GM18870 (cell line): ENCODE results near the gene SYDE2.
A peak's percentile ranks its signal among the peaks of the same experiment; 100 is the strongest.
"Not testable (repeated sequence)": the region's sequence is repeated elsewhere in the genome, so short reads cannot be mapped to it uniquely, and the experiment has no call there.

ENCODE experiments used
- ATAC-seq: cut with Tn5 transposase; IDR thresholded peaks from one replicate; pipeline ENCODE4 v1.9.1; 2021; ENCODE audit warnings: moderate library complexity; ENCODE audit not compliant: unreplicated experiment

The SYDE2 gene, protein sequence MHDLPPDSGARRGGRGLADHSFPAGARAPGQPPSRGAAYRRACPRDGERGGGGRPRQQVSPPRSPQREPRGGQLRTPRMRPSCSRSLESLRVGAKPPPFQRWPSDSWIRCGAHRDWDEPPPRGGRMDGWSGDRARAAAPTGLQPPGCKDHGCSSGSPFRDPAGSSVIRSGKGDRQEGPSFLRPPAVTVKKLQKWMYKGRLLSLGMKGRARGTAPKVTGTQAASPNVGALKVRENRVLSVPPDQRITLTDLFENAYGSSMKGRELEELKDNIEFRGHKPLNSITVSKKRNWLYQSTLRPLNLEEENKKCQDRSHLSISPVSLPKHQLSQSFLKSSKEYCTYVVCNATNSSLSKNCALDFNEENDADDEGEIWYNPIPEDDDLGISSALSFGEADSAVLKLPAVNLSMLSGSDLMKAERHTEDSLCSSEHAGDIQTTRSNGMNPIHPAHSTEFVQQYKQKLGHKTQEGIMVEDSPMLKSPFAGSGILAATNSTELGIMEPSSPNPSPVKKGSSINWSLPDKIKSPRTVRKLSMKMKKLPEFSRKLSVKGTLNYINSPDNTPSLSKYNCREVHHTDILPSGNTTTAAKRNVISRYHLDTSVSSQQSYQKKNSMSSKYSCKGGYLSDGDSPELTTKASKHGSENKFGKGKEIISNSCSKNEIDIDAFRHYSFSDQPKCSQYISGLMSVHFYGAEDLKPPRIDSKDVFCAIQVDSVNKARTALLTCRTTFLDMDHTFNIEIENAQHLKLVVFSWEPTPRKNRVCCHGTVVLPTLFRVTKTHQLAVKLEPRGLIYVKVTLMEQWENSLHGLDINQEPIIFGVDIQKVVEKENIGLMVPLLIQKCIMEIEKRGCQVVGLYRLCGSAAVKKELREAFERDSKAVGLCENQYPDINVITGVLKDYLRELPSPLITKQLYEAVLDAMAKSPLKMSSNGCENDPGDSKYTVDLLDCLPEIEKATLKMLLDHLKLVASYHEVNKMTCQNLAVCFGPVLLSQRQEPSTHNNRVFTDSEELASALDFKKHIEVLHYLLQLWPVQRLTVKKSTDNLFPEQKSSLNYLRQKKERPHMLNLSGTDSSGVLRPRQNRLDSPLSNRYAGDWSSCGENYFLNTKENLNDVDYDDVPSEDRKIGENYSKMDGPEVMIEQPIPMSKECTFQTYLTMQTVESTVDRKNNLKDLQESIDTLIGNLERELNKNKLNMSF

DNA sequence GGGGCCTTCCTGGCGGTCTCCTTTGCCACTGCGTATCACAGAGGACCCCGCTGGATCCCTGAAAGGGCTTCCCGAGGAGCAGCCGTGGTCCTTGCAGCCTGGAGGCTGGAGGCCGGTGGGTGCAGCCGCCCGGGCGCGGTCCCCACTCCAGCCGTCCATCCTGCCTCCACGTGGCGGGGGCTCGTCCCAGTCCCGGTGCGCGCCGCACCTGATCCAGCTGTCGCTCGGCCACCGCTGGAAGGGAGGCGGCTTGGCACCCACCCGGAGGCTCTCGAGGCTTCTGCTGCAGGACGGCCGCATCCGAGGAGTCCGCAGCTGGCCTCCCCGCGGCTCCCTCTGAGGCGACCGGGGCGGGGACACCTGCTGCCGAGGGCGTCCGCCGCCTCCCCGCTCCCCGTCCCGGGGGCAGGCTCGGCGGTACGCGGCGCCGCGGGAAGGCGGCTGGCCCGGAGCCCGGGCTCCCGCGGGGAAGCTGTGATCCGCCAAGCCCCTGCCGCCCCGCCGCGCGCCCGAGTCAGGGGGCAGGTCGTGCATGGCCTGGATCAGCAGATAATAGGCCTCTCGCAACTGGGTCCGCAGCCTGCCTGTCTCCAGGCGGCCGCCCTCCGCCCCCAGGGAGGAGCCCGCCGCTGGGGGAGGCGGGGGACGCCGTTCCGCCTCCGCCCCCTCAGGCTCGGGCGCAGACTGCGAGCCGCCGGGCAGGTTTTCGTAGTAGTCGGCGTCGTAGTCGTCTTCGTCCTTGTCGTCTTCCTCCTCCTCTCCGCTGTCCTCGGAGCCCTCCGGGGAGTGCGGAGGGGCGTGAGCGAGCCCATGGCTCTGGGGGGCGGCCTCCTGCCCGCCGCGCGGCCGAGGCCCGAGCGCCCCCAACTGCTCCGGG is at the start of gene SYDE2:
Gene SYDE2, minus strand, starts transcription at position 554 of the 877 bp plus-strand sequence. Its CDS starts 20 bp downstream, at position 534.
- peak; percentile 49 for ATAC-seq

DNA sequence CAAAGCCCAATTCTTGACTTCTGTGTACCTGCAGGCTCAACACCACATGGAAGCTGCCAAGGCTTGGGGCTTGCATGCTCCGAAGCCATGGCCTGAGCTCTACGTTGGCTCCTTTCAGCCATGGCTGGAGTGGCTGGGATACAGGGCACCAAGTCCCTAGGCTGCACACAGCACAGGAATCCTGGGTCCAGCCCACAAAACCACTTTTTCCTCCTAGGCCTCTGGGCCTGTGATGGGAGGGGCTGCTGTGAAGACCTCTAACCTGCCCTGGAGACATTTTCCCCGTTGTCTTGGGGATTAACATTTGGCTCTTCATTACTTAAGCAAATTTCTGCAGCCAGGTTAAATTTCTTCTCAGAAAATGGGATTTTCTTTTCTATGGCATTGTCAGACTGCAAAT is 48.2 kb upstream of the SYDE2 start:
- not testable (repeated sequence) for ATAC-seq

DNA sequence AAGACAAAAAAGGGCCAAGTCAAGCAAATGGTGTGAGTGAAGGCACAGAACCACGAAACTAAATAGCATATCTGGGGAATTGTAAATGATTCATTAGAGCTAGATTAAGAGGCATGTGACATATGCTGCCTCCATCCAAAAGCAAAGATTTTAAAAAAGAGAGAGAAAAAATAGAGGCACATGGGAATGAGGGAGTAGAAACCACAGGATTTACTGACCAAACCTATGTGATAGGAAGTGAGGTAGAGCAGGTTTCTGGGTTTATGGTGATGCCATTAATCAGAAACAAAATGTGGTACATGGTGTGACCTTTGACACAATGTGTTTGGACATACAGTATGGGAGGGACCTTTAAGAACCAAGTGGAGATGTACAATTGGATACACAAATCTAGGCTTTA is 45.1 kb upstream of the SYDE2 start:
- no peak for ATAC-seq

DNA sequence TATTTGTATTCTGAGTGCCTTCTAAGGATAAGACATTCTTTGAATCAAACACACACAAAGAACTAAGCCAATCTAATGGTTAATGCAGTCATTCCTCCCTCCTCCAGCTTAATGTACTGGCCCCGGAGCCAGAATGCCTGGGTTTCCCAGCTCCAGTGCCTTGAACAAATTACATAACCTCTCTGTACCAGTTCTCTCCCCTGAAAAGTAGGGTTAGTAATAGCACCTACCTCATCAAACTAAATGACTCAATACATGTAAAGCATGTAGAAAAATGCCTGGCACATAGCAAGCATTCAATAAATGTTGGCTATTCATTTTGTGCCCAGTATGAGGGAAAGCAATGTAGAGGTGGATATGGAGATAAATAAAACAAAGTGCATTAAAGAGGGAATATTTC is 44.6 kb upstream of the SYDE2 start:
- no peak for ATAC-seq

DNA sequence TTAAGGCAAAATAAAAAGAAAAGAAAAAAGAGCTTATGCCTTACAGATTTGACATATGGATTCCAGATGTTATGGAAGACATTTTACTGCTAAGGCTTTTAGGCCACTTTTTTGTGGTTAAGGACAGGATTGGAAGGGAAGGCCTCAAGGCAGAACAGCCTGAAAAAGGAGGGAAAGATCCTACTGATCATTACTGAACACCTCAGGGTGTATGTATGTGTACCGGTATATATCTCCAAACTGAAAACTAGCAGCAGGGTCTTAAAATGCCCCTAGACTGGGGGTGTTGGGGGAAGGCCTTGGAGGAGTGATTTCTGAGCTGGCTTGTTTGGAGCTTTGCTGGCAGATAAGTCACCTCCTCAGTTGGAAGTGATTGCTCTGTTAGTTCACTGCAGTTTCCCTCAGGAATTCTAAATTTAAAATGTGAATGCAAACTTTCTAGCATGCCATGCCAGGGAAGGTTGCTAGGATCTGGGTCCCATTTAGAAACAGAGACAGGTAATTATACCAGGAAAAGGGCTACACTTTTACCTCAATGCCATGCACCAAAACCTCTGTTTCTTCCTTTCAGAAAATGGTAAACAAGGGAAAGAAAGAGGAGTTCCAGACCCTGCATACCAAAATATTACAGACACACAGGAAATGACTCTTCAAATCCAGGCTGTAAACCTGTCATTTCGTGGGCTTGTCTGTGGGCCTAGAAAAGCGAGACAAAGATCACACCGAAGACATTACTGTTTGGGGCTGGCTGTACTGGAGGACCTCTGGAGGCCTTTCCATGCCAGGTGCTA is 43.6 kb upstream of the SYDE2 start:
- no peak for ATAC-seq

DNA sequence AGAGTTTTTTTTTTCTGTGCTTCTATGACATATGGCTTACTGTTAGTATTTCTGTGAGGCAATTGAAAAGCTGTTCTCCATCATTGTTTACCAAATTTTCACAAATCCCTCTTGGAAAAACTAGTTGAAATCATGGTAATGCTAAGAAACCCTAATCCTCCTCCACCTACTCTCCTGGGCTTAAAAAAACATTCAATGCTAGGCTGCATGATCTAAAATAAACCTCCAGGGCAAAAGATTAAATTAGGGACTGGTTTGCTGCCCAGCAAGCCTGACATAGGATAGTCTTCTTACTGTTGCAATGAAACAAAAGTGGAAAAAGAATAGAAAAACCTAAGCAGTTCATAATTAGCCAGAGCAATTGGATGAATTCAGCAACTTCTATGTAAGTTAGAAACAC is 42.6 kb upstream of the SYDE2 start:
- no peak for ATAC-seq

DNA sequence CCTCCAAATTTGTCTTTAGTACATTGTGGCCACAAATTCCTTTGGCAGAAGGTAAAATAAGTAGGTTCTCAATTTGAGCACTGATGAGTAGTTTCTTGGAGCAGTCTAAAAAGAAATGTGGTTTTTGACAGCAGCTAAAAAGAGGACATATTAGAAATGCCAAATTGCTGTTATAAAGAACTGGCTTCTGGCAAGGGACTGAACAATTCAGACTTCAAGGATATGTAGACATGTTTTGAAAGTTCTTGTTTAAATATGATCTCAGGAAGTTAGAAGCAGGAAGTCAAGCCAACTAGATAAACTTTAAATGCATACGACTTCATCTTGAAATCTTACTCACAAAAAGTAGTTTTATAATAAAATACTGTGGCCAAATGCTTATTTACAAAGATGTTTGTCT is 39.8 kb upstream of the SYDE2 start:
- ATAC-seq, result no peak

DNA sequence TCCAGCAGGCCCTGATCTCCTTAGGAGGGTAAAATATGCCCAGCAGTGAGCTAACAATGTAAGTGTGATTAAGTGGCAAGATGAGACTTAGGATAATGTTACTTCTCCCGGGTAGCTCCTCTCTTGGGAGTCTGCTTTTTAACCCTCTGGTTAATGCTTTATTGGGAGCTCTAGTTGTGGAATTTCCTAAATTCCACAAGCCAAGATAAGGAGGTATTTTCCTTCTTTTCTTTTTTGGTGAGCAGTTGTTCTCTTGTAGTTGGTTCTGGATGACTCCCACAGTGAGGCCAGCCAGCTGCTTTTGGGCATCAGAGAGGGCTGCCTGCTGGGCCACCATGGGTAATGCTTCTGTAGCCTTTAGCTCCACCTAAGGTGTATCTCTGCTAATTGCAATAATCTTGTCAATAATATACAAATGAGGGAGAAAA is 39.4 kb upstream of the SYDE2 start:
- ATAC-seq, result no peak

DNA sequence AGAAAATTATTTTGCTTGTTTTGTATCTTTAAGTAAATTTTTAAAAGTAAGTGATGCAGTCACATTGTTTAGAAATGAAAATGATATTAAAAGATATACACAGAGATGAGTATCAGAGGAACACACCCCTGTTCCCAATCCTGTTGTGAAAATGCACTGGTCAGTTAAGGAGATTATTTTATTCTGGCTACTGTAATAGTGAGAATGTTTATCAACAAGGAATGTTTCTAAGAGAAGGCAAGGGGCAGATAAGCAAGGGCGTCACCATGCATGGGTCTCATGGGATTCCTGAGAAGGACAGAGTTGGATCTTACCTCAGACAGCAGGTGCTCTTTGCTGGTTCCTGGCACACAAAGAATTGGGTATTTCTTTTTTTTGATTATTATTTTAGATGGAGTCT is 36.8 kb upstream of the SYDE2 start:
- ATAC-seq, result no peak

DNA sequence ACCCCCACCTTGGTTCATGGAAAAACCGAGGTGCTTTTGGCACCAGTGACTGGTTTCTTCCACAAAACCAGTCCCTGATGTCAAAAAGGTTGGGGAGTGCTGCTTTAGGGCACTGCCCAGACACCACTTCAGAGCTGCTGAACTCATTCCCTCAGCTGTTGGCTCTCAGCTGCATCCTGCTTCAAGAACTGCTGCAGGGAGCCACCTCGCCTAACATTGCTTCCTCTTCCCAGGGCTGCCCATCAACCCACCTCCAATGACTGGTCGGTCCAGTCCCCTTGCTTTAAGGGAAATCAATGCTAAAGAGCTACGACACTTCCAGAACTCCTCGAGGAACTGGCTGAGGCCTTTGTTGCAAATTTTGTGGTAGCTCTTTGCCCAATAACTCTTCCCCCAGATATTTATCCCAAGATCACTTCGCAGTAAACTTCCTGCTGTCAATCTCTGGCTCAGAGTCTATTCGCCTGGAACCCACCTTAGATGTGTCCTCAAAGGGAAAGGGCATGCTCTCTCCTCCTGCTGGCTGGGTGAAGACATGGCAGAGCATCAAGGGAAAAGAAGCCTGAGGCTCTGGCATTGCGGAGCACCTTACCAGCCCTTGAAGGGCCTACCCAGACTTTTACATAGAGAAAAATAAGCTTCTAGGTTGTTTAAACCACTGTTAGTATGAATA is 29.6 kb upstream of the SYDE2 start:
- ATAC-seq, result no peak

DNA sequence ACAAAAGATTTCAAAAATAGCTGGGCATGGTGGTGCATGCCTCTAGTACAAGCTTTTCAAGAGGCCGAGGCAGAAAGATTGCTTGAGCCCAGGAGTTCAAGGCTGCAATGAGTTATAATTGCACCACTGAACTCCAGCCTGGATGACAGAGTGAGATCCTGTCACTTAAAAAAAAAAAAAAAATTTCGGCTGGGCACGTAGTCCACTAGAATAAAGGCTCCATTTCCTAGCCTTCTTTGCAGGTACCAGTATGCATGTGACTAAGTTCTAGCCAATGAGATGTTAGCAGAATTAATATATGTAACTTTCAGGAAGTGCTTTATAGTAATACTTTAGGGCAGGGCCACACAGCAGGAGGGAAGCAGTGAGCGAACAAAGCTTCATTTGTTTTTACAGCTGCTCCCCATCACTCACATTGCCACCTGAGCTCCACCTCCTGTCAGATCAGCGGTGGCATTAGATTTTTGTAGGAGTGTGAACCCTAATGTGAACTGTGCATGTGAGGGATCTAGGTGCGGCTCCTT is 28.8 kb upstream of the SYDE2 start:
- no peak for ATAC-seq

DNA sequence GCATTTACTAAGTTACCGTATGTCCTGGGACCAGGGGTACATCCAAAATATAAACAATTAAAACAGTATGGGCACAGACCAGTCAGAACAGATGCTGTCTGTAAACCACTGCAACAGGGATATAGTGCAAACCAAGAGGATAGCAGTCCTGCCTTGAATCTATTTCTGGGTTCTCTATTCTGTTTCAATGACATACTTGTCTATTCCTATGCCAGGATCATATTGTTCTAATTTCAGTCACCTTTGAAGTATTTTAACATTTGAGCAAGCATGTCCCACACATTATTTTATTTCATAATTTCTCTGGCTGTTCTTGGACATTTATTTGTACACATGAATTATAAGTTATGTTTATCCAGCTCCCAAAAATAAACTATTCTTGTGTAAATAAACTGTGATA is 28.2 kb upstream of the SYDE2 start:
- no peak for ATAC-seq

DNA sequence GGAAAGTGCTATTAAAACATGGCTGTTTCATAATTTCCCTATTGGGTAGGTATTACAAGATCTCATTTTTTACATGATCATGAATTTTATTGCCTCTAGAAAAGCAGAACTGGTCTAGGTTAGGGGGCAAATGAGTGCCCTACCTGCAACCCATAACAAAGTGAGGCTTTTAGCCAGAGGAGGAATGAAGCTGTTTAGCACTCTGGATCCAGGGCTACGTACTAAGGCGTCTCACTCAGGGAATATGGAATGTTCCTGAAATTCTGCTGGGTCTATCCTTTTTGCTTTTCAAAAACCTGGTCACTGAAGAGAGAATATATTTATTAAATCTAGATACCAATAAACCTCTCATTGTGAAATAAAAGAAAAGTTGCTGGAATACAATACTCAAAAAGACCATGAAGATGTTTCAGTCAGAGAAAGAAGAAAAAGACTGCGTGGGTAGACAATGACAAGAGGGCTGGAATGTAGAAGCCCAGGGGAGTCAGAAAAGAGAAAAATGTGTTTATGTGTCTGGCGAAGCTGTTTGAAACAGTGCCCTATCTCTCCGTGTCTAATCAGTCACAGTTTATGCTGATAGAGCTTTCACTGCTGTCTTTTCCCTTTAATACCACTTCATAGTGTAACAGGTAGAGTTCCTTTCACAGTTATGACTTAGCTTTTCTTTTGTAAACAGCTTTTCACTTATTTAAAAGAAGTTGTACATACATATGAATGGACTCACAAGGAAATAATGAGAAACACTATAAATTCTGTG is 25.0 kb upstream of the SYDE2 start:
- ATAC-seq, result no peak

DNA sequence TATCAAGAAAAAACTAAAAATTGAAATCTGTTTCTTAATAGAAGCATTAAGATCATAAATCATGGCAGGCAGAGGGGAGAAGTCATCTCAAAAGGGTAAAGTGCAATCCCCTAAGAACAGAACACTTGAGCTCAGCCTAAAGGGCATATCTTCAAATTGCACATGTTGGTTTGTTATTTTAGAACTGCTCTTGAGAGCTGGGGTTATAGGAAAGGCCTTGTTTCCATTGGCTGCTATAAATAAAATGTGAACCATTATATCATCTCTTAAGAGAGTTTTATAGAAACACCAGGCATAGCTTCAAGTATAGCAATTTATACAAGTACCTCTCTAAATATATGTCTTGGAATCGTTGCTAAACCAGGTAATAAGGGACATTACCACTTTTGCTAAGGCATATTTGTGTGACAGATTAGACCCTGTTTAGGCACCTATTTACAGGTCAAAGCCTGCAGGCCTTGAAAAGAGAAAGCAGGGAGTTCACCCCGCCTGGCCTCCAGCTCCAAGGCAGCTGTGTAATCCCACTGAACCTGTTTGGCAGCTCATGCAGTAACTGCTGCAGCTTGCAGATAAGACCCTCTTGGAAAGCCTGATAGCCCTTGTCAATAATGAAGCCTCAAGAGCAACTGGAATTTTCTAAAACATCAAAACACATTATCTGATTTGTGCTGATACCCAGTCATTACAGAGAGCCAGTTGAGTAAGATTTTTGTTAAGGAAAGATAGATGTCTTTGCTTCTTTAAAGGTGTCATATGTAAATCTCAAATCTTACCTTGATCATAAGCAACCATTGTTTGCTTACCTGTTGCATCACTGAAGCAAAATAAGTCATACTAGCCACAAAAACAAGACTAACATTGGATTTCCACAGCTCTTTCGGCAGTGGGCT is 24.2 kb upstream of the SYDE2 start:
- ATAC-seq, result no peak

DNA sequence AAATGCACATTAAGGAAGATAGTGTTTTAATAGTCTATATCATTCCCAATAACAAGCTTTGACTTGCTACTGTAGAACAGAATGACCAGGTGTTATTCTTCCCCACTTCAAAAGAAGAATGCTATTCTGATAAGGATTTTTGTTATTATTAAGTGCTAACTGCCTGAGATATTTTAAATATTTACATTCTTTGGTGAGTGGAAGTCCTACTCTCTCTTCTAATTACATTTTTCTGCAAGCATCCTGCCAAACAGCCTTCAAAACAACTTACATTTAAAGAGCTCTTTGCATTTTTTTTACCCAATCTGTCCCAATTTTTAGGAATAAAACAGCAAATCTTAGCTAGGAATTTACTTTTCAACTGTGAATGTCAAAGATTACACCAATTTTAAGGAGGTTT is 23.5 kb upstream of the SYDE2 start:
- no peak for ATAC-seq

DNA sequence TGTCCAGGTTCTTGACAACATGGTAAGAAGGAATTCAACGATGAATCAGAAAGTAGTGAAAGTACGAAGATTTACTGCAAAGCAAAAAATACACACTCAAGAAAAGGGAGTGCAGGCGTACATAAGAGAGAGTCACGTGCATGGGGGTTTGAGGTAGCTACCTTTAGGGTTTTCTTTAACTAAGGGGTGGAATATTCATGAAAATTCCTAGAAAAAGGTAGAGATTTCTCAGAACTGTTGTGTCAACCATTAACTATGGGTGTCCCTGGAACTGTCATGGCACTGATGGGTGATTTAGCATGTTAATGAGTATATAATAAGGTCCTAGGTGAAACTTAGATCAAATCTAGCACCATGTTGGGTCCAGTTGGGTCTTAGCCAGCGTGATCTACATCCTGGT is 22.5 kb upstream of the SYDE2 start:
- no peak for ATAC-seq

DNA sequence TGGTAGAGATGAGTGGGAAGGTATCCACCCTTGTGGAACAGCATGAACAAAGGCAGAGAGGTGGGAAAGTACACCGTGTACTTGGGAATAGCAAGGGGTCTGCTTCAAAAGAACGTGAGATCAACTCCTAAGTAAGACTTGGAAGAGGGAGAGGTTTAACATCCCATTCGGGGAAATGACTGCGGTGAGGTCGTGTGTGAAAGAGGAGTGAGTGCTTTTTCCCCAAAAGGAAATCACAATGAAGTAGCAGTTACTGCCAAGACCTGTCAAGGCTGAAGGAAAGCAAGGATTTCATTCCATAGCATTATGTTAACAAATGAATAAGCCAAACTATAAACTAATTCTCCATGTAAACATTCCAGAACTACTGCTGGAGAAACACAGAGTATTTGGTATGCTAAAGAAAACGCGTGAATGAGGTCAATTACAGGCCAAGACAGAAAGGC is 20.0 kb upstream of the SYDE2 start:
- no peak for ATAC-seq
